Neural crest cell (in vitro differentiated cells): Measurements from ENCODE around the gene MEOX2. TPM values are rescaled to one million over a fixed set of nuclear protein-coding genes. Genes with fewer than 3 reads are reported as not detected.

Source experiments
- DNase-seq: peaks from one replicate; pipeline ENCODE4 v3.0.0; 2021; ENCODE audit warnings: low read depth, mixed read lengths, low spot score
- H3K27ac Mint-ChIP-seq: one replicate; pipeline ENCODE4 v1.8.0; 2021; ENCODE audit warnings: mild to moderate bottlenecking, mixed read lengths; ENCODE audit not compliant: unreplicated experiment
- H3K27me3 Mint-ChIP-seq: 2 replicates; pipeline ENCODE4 v1.8.0; 2021; ENCODE audit warnings: low read depth, mild to moderate bottlenecking, mixed read lengths
- H3K36me3 Mint-ChIP-seq: 2 replicates; pipeline ENCODE4 v1.8.0; 2021; ENCODE audit warnings: low read depth, mild to moderate bottlenecking, mixed read lengths
- H3K4me1 Mint-ChIP-seq: 2 replicates; pipeline ENCODE4 v1.8.0; 2021; ENCODE audit warnings: mixed read lengths
- H3K4me3 Mint-ChIP-seq: one replicate; pipeline ENCODE4 v1.8.0; 2021; ENCODE audit warnings: mild to moderate bottlenecking, mixed read lengths
- H3K9me3 Mint-ChIP-seq: 2 replicates; pipeline ENCODE4 v1.8.0; 2021; ENCODE audit warnings: mixed read lengths
- CTCF ChIP-seq: fragments of 200-600 bp; sonication (generic); conservative IDR thresholded peaks from 2 replicates; pipeline ENCODE4 v1.5.0; 2021; ENCODE audit warnings: antibody characterized with exemption, mild to moderate bottlenecking
- total RNA-seq: library from RNA; stranded (reverse); gene quantifications from 2 replicates; pipeline ENCODE4 v1.2.1, GENCODE V29; 2021

The MEOX2 gene
- total RNA-seq, 1 donor from 2014 or later: 1.4 TPM

GRCh38 chr7:15685358-15686294 is 857 bp downstream of the MEOX2 start:
- H3K36me3 Mint-ChIP-seq: no peaks in the 10 kb centered on the region
- no peak overlapping the region for H3K27ac Mint-ChIP-seq

DNA sequence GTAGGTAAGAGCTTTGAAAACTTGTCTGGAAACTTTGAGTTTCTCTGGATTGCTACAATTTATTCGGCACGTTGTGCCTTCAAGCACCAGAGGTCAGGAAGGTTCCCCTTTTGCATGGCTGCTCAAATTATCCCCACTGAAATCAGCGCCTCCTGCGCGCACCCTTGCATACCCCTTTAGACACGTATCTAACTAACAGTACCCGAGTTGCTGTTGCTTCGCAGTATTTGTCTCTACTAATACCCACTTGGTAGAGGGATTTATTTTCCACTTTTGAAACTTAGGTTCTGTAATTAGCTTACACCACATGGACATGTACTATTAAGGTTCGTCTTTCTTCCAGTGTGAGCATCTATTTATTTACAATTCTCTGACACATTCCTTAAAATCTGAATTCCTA is 1.6 kb downstream of the MEOX2 start:
- H3K4me1 Mint-ChIP-seq: peaks cover 41% of the 10 kb centered on the region
- no peak for DNase-seq
- H3K27ac Mint-ChIP-seq: no peak overlapping the region
- H3K36me3 Mint-ChIP-seq: no peaks in the 10 kb centered on the region
- H3K9me3 Mint-ChIP-seq: no peaks in the 10 kb centered on the region
- peak overlapping the region; percentile 87 for H3K4me3 Mint-ChIP-seq
- TF ChIP-seq CTCF: no peak
- H3K27me3 Mint-ChIP-seq: peaks cover 84% of the 10 kb centered on the region

More at GRCh38 chr7:15685358-15686294, 857 bp downstream of the MEOX2 start:
- H3K4me1 Mint-ChIP-seq: peaks cover 41% of the 10 kb centered on the region
- peak; percentile 13 for DNase-seq
- no peak for TF ChIP-seq CTCF
- peaks cover 82% of the 10 kb centered on the region for H3K27me3 Mint-ChIP-seq
- no peaks in the 10 kb centered on the region for H3K9me3 Mint-ChIP-seq
- H3K4me3 Mint-ChIP-seq: peak overlapping the region; percentile 87

DNA sequence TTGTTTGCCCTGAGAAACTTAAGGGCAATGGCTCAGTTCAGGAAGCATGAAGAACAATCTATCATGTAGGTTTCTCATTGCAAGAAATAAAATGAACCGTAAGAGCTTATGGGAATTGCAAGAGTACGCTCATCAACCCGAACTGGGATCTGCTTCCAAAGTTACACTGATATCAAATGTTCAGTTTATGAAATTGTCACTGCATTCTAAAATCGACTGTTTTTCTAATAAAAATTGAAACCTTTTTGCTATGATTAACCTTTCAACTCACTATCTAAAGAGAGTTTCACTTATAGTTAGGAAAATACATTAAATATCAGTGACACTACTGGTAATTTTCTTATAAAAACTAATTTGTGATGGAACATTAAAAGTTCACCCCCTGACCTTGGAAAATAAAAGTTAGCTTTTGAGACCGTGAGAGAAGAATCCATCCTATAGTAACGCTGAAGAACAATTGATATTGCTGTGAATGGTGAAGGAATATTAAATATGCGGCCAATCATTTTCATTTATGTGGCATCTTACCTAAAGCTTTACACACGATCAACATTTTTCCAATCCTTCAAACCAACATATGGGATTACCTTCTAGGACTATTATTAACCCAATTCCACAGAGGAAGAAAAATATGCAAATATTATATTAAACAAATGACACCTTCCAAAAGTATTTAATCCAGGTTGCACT is 2.2 kb downstream of the MEOX2 start:
- TF ChIP-seq CTCF: no peak
- no peaks in the 10 kb centered on the region for H3K9me3 Mint-ChIP-seq
- peaks cover 81% of the 10 kb centered on the region for H3K27me3 Mint-ChIP-seq
- H3K4me1 Mint-ChIP-seq: peaks cover 41% of the 10 kb centered on the region
- DNase-seq: no peak
- peak overlapping the region; percentile 87 for H3K4me3 Mint-ChIP-seq
- H3K27ac Mint-ChIP-seq: no peak overlapping the region
- no peaks in the 10 kb centered on the region for H3K36me3 Mint-ChIP-seq

DNA sequence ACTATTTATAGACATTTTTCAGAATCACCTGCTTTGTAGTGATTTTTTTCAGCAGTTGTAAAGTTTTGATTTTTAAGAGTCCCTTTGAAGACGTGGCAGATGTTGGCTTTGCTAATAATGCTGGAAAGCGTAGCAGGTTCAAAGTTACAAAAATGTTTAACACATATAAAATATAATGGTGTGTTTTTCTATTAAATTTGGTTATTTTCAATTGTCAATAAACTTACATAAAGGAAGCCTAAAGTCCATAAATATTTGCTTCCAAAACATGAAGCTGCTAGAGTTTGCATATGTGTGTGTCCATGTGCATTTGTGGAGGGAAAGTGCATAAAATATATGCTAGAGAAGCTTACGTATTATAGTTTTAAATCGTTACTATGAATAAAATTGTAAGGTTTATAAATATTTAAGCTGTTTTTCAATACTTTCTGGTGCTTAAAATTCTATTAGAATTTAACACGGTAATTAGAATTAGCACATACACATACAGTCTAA is 3.7 kb downstream of the MEOX2 start:
- H3K9me3 Mint-ChIP-seq: no peaks in the 10 kb centered on the region
- no peak for TF ChIP-seq CTCF
- no peaks in the 10 kb centered on the region for H3K36me3 Mint-ChIP-seq
- H3K4me1 Mint-ChIP-seq: peaks cover 33% of the 10 kb centered on the region
- no peak for DNase-seq
- H3K27me3 Mint-ChIP-seq: peaks cover 67% of the 10 kb centered on the region
- no peak overlapping the region for H3K27ac Mint-ChIP-seq
- no peak overlapping the region for H3K4me3 Mint-ChIP-seq

DNA sequence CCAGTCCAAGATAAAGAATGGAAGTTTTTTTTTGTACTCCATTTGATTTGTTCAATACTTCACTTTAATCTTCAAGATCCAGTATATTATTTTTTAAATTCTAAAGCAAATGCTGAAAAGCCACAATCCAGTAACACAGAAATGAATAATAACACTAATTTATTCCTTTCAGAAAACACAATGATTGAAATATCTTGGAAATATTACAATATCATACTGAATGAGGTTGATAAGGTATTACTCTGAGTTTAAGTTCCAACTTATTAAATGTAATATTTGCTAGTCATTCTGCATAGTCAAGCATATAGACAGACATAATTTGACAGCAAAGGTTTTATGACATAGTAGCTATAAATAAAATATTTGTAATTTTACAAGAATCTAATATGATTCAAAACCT is 4.4 kb downstream of the MEOX2 start:
- Mint-ChIP-seq H3K36me3 (no peaks in the 10 kb centered on the region), H3K4me1 (peaks cover 26% of the 10 kb centered on the region), H3K9me3 (no peaks in the 10 kb centered on the region), H3K27ac (no peak overlapping the region), H3K27me3 (peaks cover 60% of the 10 kb centered on the region), H3K4me3 (no peak overlapping the region)
- TF ChIP-seq CTCF: no peak
- DNase-seq: no peak
